Mesendoderm (in vitro differentiated cells): Measurements from ENCODE around the gene TUBB6.
A peak's percentile ranks its signal among the peaks of the same experiment; 100 is the strongest.

ENCODE experiments used
- DNase-seq: peaks from one replicate; pipeline ENCODE4 v3.0.0; 2013
- H2AK5ac ChIP-seq: 2 replicates; pipeline ENCODE4 v1.6.1; 2013; ENCODE audit warnings: low read length, inconsistent platforms
- H2BK120ac ChIP-seq: 2 replicates; pipeline ENCODE4 v1.6.1; 2013; ENCODE audit warnings: low read depth, mild to moderate bottlenecking, low read length, moderate library complexity, mixed read lengths
- H2BK15ac ChIP-seq: replicated peaks from 2 replicates; pipeline ENCODE4 v1.6.1; 2013; ENCODE audit warnings: low read depth, mild to moderate bottlenecking, moderate library complexity
- H2BK5ac ChIP-seq: 2 replicates; pipeline ENCODE4 v1.6.1; 2013; ENCODE audit warnings: low read length, inconsistent platforms
- H3K18ac ChIP-seq: 2 replicates; pipeline ENCODE4 v1.6.1; 2013; ENCODE audit warnings: mild to moderate bottlenecking, low read length, mixed read lengths
- H3K23ac ChIP-seq: one replicate; pipeline ENCODE4 v1.6.1; 2013; ENCODE audit warnings: low read length
- H3K27ac ChIP-seq: 2 replicates; pipeline ENCODE4 v1.5.1; 2013; ENCODE audit warnings: low read depth, mild to moderate bottlenecking, inconsistent platforms, low read length, moderate library complexity
- H3K27me3 ChIP-seq: 2 replicates; pipeline ENCODE4 v1.6.1; 2013; ENCODE audit warnings: low read length, control low read depth, mild to moderate bottlenecking, inconsistent platforms; ENCODE audit not compliant: insufficient read depth, poor library complexity
- H3K36me3 ChIP-seq: 2 replicates; pipeline ENCODE4 v1.6.1; 2013; ENCODE audit warnings: low read length, inconsistent platforms; ENCODE audit not compliant: control insufficient read depth, insufficient read depth
- H3K4ac ChIP-seq: one replicate; pipeline ENCODE4 v1.6.1; 2013; ENCODE audit warnings: low read depth, mild to moderate bottlenecking, low read length, moderate library complexity
- H3K4me1 ChIP-seq: 2 replicates; pipeline ENCODE4 v1.6.1; 2013; ENCODE audit warnings: low read depth, low read length, inconsistent platforms; ENCODE audit not compliant: control insufficient read depth
- H3K4me2 ChIP-seq: 2 replicates; pipeline ENCODE4 v1.6.1; 2013; ENCODE audit warnings: low read length
- H3K4me3 ChIP-seq: 2 replicates; pipeline ENCODE4 v1.5.1; 2013; ENCODE audit warnings: mild to moderate bottlenecking, low read length
- H3K56ac ChIP-seq: one replicate; pipeline ENCODE4 v1.6.1; 2013; ENCODE audit warnings: low read length
- H3K79me1 ChIP-seq: 2 replicates; pipeline ENCODE4 v1.6.1; 2013; ENCODE audit warnings: low read length, inconsistent platforms
- H3K79me2 ChIP-seq: 2 replicates; pipeline ENCODE4 v1.6.1; 2013; ENCODE audit warnings: mild to moderate bottlenecking, low read length; ENCODE audit not compliant: control insufficient read depth, insufficient read depth
- H3K9ac ChIP-seq: 2 replicates; pipeline ENCODE4 v1.6.1; 2013; ENCODE audit warnings: low read length, inconsistent platforms
- H4K5ac ChIP-seq: one replicate; pipeline ENCODE4 v1.6.1; 2013; ENCODE audit warnings: low read length
- H4K8ac ChIP-seq: one replicate; pipeline ENCODE4 v1.6.1; 2013; ENCODE audit warnings: low read depth, mild to moderate bottlenecking, control low read depth, low read length, moderate library complexity
- WGBS: extraction: QIAGEN DNeasy Blood & Tissue Kit; methylation state at CpG from one replicate; pipeline ENCODE4 v1.1.7; 2013; ENCODE audit warnings: low lambda C conversion rate, missing lambda C conversion rate; ENCODE audit not compliant: insufficient coverage; ENCODE audit errors: extremely low coverage; 5-methylcytosine and 5-hydroxymethylcytosine counted together

Gene TUBB6

DNA sequence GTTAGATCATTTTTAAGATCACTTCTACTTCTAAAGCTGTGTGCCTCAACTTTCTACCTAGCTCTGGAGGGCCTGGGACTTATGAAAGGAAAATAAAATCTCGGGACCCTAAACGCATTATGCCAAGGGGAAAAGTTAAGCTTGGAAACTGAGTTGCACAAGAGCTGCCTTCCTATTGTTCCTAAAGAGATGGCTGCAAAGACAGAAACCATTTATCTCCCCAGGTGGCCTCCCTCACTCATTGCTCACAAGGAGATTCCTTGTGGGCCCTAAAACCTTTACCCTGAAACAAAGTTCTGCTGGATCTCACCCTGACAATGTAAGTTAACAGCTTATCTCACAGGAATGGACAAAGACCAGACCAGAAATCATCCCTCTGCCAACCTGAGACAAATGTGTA, 26.8 kb downstream of the TUBB6 start:
- Histone ChIP-seq H4K8ac (no peak overlapping the region), H3K4ac (no peak overlapping the region), H3K79me2 (no peaks in the 10 kb centered on the region), H3K18ac (no peak overlapping the region), H3K4me2 (no peak overlapping the region), H3K4me3 (no peak overlapping the region), H2BK120ac (no peak overlapping the region), H3K27me3 (no peaks in the 10 kb centered on the region), H3K79me1 (no peaks in the 10 kb centered on the region), H2BK5ac (no peak overlapping the region), H3K56ac (no peak overlapping the region), H4K5ac (no peak overlapping the region), H2AK5ac (no peak overlapping the region), H3K36me3 (no peaks in the 10 kb centered on the region), H3K9ac (no peak overlapping the region), H3K4me1 (peaks cover 28% of the 10 kb centered on the region), H2BK15ac (no peak overlapping the region), H3K23ac (no peak overlapping the region), H3K27ac (peak overlapping the region; percentile 36)
- no CpG with 5 or more reads among the region's 2 CpGs for WGBS
- peak; percentile 63 for DNase-seq

DNA sequence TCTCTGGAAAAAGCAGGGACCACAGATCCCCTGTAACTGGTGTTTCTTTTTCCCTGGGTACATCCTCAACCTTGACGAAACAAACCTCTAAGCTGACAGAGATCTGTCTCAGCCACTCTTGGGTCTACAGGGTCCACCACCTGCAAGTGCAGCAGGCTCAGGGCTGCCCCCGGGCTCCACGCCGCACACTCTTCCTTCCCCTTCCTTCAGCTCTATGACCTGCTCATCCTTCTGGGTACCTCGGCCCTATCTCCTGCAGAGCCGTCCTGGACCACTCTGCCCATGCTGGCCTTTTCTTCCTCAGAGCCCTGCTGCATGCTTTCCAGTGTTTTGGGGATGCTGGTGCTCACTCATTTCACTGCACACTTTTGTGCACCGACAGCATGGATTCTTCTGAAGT, 27.5 kb downstream of the TUBB6 start:
- Histone ChIP-seq H3K4ac (no peak overlapping the region), H3K18ac (no peak overlapping the region), H3K27ac (peak overlapping the region; percentile 25), H3K4me2 (no peak overlapping the region), H3K4me1 (peaks cover 28% of the 10 kb centered on the region), H3K27me3 (no peaks in the 10 kb centered on the region), H2BK120ac (no peak overlapping the region), H2AK5ac (no peak overlapping the region), H2BK15ac (no peak overlapping the region), H3K4me3 (no peak overlapping the region), H4K8ac (no peak overlapping the region), H3K79me2 (no peaks in the 10 kb centered on the region), H3K56ac (no peak overlapping the region), H3K79me1 (no peaks in the 10 kb centered on the region), H2BK5ac (no peak overlapping the region), H3K9ac (no peak overlapping the region), H3K36me3 (no peaks in the 10 kb centered on the region), H3K23ac (no peak overlapping the region), H4K5ac (no peak overlapping the region)
- WGBS = no CpG with 5 or more reads among the region's 7 CpGs
- DNase-seq = no peak

DNA sequence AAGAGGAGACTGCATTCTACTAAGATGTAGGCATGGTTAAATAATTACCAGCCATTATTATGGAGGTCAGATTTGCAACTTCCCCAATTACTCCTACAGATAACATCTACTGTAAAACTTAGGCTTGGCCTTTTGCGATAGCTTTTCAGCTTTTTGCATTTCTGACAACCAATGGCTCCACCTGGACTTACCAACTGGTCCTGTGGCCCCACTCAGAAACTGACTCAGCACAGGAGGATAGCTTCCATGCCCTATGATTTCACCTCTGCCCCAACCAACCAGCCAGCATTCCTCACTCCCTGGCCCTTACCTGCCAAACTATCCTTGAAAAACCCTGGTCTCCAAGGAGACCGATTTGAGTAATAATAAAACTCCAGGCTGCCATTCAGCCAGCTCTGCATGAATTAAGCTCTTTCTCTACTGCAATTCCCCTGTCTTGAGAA, 28.2 kb downstream of the TUBB6 start:
- no peak overlapping the region for H3K56ac ChIP-seq
- H4K8ac ChIP-seq = no peak overlapping the region
- no peak overlapping the region for H3K4me3 ChIP-seq
- H3K23ac ChIP-seq = no peak overlapping the region
- H3K79me2 ChIP-seq = no peaks in the 10 kb centered on the region
- H2BK120ac ChIP-seq = no peak overlapping the region
- H3K18ac ChIP-seq = no peak overlapping the region
- DNase-seq = peak; percentile 91
- peaks cover 28% of the 10 kb centered on the region for H3K4me1 ChIP-seq
- no peak overlapping the region for H3K9ac ChIP-seq
- no peak overlapping the region for H2BK15ac ChIP-seq
- no peaks in the 10 kb centered on the region for H3K27me3 ChIP-seq
- H3K4me2 ChIP-seq = no peak overlapping the region
- no peak overlapping the region for H3K4ac ChIP-seq
- no peaks in the 10 kb centered on the region for H3K79me1 ChIP-seq
- WGBS = no CpG with 5 or more reads among the region's 2 CpGs
- H2BK5ac ChIP-seq = no peak overlapping the region
- H4K5ac ChIP-seq = no peak overlapping the region
- no peak overlapping the region for H3K27ac ChIP-seq
- peaks cover 1% of the 10 kb centered on the region for H3K36me3 ChIP-seq
- H2AK5ac ChIP-seq = no peak overlapping the region

DNA sequence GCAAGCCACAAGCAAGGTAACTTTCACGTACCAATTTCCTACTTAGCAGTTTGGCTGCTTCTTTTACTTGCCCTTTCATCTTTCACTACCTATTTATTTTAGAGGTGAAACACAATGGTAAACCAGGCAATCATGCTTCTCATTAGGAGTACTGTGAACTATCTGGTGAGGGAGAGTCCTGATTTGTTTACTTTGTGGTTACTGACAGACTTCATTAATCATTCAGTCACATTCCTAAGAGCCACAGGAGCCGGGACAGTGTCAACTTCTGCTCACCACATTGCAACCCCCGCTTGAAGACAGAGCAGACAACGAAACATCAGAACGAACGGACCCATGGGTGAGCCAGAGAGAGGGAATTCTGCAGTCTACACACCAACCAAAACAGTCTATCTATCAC, 28.8 kb downstream of the TUBB6 start:
- Histone ChIP-seq H3K23ac (no peak overlapping the region), H3K4me2 (peak overlapping the region; percentile 14), H3K27me3 (no peaks in the 10 kb centered on the region), H3K9ac (no peak overlapping the region), H4K8ac (no peak overlapping the region), H2BK120ac (no peak overlapping the region), H3K79me1 (no peaks in the 10 kb centered on the region), H3K56ac (no peak overlapping the region), H4K5ac (no peak overlapping the region), H3K4me1 (peaks cover 28% of the 10 kb centered on the region), H2BK5ac (no peak overlapping the region), H3K18ac (no peak overlapping the region), H2AK5ac (no peak overlapping the region), H3K4ac (no peak overlapping the region), H2BK15ac (no peak overlapping the region), H3K27ac (no peak overlapping the region), H3K79me2 (no peaks in the 10 kb centered on the region), H3K4me3 (no peak overlapping the region), H3K36me3 (peaks cover 3% of the 10 kb centered on the region)
- WGBS = no CpG with 5 or more reads among the region's 6 CpGs
- DNase-seq = peak; percentile 90

DNA sequence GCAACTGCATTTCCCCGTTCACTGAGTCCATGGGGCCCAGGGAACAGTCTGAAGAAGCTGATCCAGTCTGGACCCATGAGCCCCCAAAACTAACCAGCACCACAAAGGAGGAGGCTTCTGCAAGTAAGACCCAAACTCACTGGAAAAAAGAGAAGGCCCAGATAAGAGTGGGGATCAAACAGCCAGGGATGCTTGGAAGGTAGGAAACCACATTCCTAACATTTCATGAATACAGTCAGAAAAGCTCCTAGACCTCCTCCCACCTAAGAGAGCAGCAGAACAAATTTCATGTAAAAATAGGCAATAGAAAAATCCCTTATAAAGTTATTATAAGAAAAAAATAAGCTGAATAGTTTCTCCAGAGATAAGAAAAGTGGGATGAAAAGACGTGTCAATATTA, 30.3 kb downstream of the TUBB6 start:
- H3K36me3 ChIP-seq = peaks cover 9% of the 10 kb centered on the region
- peak; percentile 75 for DNase-seq

DNA sequence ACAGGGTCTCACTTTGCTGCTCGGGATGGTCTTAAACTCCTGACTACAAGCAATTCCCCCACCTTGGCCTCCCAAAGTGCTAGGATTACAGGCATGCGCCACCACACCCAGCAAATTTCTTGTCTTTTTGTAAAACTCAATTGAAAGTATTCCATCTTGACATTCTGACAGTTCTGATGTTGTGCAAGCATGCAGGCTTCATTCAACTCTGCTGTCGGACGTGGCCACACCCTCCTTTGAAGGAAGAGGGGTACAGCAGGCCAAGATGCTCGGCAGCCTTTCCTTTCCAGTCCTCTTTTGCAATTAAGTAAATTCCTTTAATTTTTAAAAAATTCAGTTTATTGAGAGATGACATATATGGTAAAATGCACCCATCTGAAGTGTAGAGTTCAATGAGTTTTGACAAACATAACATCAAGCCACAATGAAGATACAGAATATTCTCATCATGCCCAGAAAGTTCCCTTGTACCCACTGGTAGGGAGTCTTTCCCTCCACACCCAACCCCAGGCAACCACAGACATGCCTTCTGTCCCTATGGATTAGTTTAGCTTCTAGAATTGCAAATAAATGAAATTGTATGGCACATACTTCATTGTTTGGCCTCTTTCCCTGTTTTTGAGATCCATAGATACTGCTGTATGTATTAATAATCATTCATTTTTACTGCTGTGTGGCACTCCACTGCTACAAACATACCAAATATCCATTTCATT, 33.1 kb downstream of the TUBB6 start:
- no peak overlapping the region for H3K27ac ChIP-seq
- H2BK5ac ChIP-seq = no peak overlapping the region
- no peak overlapping the region for H2BK120ac ChIP-seq
- H3K79me2 ChIP-seq = no peaks in the 10 kb centered on the region
- no peak overlapping the region for H3K4me3 ChIP-seq
- no peak overlapping the region for H3K9ac ChIP-seq
- no peaks in the 10 kb centered on the region for H3K27me3 ChIP-seq
- H3K56ac ChIP-seq = no peak overlapping the region
- peaks cover 16% of the 10 kb centered on the region for H3K36me3 ChIP-seq
- H3K18ac ChIP-seq = no peak overlapping the region
- no CpG with 5 or more reads among the region's 5 CpGs for WGBS
- DNase-seq = no peak
- H3K23ac ChIP-seq = no peak overlapping the region
- no peak overlapping the region for H3K4me2 ChIP-seq
- H3K4ac ChIP-seq = no peak overlapping the region
- H2AK5ac ChIP-seq = no peak overlapping the region
- H2BK15ac ChIP-seq = no peak overlapping the region
- no peak overlapping the region for H4K5ac ChIP-seq
- H3K79me1 ChIP-seq = no peaks in the 10 kb centered on the region
- H4K8ac ChIP-seq = no peak overlapping the region
- H3K4me1 ChIP-seq = peaks cover 8% of the 10 kb centered on the region

More for the DNA sequence above, 30.3 kb downstream of the TUBB6 start:
- Histone ChIP-seq H3K23ac (no peak overlapping the region), H3K4me1 (peaks cover 28% of the 10 kb centered on the region), H3K79me2 (no peaks in the 10 kb centered on the region), H3K4me2 (no peak overlapping the region), H4K8ac (no peak overlapping the region), H3K4me3 (no peak overlapping the region), H3K27me3 (no peaks in the 10 kb centered on the region), H3K4ac (no peak overlapping the region), H3K79me1 (no peaks in the 10 kb centered on the region), H4K5ac (no peak overlapping the region), H3K56ac (no peak overlapping the region), H2BK120ac (no peak overlapping the region), H2BK15ac (no peak overlapping the region), H3K18ac (no peak overlapping the region), H2BK5ac (no peak overlapping the region), H3K27ac (no peak overlapping the region), H2AK5ac (no peak overlapping the region), H3K9ac (no peak overlapping the region)
- WGBS = no CpG with 5 or more reads among the region's 2 CpGs
